Thoracic aorta (tissue), 2 donors: ENCODE measurements around the gene PPL. TPM values are rescaled to one million over a fixed set of nuclear protein-coding genes. Genes with fewer than 3 reads are reported as not detected.

Experiments
- ATAC-seq: fragments of 150-250 bp; one replicate; pipeline ENCODE4 v1.8.0; 2017; ENCODE audit warnings: low read depth; ENCODE audit not compliant: insufficient number of reproducible peaks, low FRiP score
- DNase-seq: peaks from one replicate; pipeline ENCODE4 v3.0.0-alpha.2; 2020; ENCODE audit warnings: low spot score
- H3K27ac ChIP-seq, 2 donors: fragments of 200-600 bp; sonication (generic); 1 replicate in 1 of 2; 2 replicates in 1 of 2; pipeline ENCODE4 v1.5.1; 2016; ENCODE audit warnings: mild to moderate bottlenecking in 2 of 2, moderate library complexity in 2 of 2
- H3K27me3 ChIP-seq: fragments of 200-600 bp; sonication (generic); replicated peaks from 2 replicates; pipeline ENCODE4 v1.6.0; 2016; ENCODE audit warnings: mild to moderate bottlenecking; ENCODE audit not compliant: insufficient read depth
- H3K36me3 ChIP-seq: fragments of 200-600 bp; sonication (generic); one replicate; pipeline ENCODE4 v1.5.1; 2016
- H3K4me1 ChIP-seq, 2 donors: fragments of 200-600 bp; sonication (generic); 1 replicate in 1 of 2; 2 replicates in 1 of 2; pipeline versions ENCODE4 v1.5.1 to v1.6.0; 2016; ENCODE audit warnings: low read depth in 2 of 2, mild to moderate bottlenecking in 1 of 2; ENCODE audit not compliant: control insufficient read depth in 1 of 2
- H3K4me3 ChIP-seq: fragments of 200-600 bp; sonication (generic); 2 replicates; pipeline ENCODE4 v1.5.1; 2016; ENCODE audit warnings: mild to moderate bottlenecking
- H3K9me3 ChIP-seq: fragments of 200-600 bp; sonication (generic); 2 replicates; pipeline ENCODE4 v1.5.1; 2016
- total RNA-seq, 2 donors: library from RNA; depleted of rRNA; stranded (reverse); fragments of >200 nt; gene quantifications; one replicate each; pipeline versions ENCODE4 v1.1.0 to v1.2.3, GENCODE V29; 2016
- TF ChIP-seq, protein P1 (sequence below): fragments of 200-600 bp; sonication (generic); IDR thresholded peaks from one replicate; pipeline ENCODE4 v1.5.1; 2019; ENCODE audit warnings: antibody characterized with exemption

PPL gene
- total RNA-seq, 2 donors from 2014 or later, result 22.6 to 28.8 TPM

- no peaks in the 10 kb centered on the region for H3K27me3 ChIP-seq
- ATAC-seq (no peak), DNase-seq (no peak)
- TF ChIP-seq, protein P1, sequence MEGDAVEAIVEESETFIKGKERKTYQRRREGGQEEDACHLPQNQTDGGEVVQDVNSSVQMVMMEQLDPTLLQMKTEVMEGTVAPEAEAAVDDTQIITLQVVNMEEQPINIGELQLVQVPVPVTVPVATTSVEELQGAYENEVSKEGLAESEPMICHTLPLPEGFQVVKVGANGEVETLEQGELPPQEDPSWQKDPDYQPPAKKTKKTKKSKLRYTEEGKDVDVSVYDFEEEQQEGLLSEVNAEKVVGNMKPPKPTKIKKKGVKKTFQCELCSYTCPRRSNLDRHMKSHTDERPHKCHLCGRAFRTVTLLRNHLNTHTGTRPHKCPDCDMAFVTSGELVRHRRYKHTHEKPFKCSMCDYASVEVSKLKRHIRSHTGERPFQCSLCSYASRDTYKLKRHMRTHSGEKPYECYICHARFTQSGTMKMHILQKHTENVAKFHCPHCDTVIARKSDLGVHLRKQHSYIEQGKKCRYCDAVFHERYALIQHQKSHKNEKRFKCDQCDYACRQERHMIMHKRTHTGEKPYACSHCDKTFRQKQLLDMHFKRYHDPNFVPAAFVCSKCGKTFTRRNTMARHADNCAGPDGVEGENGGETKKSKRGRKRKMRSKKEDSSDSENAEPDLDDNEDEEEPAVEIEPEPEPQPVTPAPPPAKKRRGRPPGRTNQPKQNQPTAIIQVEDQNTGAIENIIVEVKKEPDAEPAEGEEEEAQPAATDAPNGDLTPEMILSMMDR, result no peak
- no peak overlapping the region for H3K4me3 ChIP-seq
- no peaks in the 10 kb centered on the region for H3K36me3 ChIP-seq
- H3K4me1 ChIP-seq, result peaks cover 5 to 9% of the 10 kb centered on the region in 2 donors
- no peak overlapping the region for H3K27ac ChIP-seq
- no peaks in the 10 kb centered on the region for H3K9me3 ChIP-seq
These were observed 25.8 kb upstream of the PPL start for GRCh38 chr16:4962716-4963115.

GRCh38 chr16:4960579-4960978, 23.6 kb upstream of the PPL start:
- no peak overlapping the region for H3K4me3 ChIP-seq

GRCh38 chr16:4958510-4959438, 21.8 kb upstream of the PPL start:
- Histone ChIP-seq H3K9me3 (no peaks in the 10 kb centered on the region), H3K27ac (no peak overlapping the region), H3K4me3 (peak overlapping the region; percentile 71), H3K4me1 (peaks cover 8 to 25% of the 10 kb centered on the region in 2 donors), H3K36me3 (no peaks in the 10 kb centered on the region), H3K27me3 (no peaks in the 10 kb centered on the region)
- TF ChIP-seq, protein P1, result no peak
- ATAC-seq (no peak), DNase-seq (no peak)

More at GRCh38 chr16:4960579-4960978, 23.6 kb upstream of the PPL start:
- H3K27me3 ChIP-seq, result no peaks in the 10 kb centered on the region
- no peak for DNase-seq
- H3K36me3 ChIP-seq, result no peaks in the 10 kb centered on the region
- H3K27ac ChIP-seq, result no peak overlapping the region
- no peaks in the 10 kb centered on the region for H3K9me3 ChIP-seq
- H3K4me1 ChIP-seq, result peaks cover 8 to 25% of the 10 kb centered on the region in 2 donors
- no peak for ATAC-seq
- TF ChIP-seq, protein P1, result no peak

DNA sequence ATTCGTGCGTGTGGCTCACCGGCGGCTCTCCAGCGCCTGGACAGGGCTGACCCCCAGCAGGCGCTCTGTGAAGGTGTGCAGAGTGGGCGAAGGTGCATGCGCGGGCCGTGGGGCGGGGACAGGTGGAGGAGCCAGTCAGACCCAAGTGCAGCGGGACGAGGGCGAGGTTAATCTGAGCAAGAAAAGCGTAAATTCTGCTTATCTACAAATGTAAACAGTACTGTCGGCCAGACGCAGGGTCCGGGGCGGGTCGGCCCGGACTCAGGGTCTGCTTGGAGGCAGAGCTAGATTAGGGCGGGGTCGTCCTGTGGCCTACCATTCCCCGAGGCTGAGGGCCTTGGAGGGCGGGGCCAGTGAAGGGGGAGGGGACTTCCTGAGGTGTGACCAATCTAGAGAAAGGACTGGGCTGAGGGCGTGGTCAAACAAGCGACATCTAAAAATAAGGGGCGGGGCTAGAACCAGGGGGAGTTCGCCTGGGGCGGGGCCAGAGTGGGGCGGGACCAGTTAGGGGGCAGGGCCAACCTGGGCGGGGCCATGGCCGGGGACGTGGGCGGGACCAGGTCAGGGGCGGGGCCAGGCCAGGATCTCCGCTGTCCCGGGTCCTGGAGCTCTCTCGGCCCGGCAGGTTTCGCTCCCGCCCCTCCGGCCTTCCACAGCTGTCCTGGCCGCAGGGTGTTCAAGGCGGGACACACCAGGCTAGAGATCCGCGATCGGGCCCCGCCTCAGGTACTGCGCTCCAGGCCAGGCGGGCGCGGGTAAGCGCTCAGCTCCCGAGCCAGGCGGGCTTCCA, 21.0 kb upstream of the PPL start, which contains the start of gene SEC14L5:
Gene SEC14L5, plus strand, starts transcription at position 611 of the 790 bp plus-strand sequence. CDS start 994 bp downstream, outside the sequence.
- Histone ChIP-seq H3K36me3 (no peaks in the 10 kb centered on the region), H3K4me3 (peak within 1 kb of the TSS; percentile 71), H3K27me3 (no peaks in the 10 kb centered on the region), H3K27ac (peak within 1 kb of the TSS; percentile 46 to 51), H3K4me1 (peaks cover 8 to 25% of the 10 kb centered on the region in 2 donors), H3K9me3 (no peaks in the 10 kb centered on the region)
- ATAC-seq (peak; percentile 88), DNase-seq (peak; percentile 93)
- TF ChIP-seq, protein P1, result no peak

DNA sequence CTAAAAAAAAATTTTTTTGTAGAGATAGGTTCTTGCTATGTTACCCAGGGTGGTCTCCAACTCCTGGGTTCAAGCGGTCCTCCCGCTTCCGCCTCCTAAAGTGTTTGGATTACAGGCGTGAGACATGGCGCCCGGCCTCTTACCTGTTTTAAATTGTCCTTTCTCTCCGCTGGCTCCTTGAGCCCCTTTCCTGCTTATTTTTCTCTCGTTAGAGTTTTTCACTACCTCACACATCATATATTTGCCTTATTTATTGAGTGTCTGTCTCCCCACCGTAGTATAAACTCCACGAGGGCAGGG, 20.4 kb upstream of the PPL start:
- peak overlapping the region; percentile 71 for H3K4me3 ChIP-seq
- H3K9me3 ChIP-seq, result no peaks in the 10 kb centered on the region
- ATAC-seq (no peak), DNase-seq (no peak)
- no peaks in the 10 kb centered on the region for H3K36me3 ChIP-seq
- TF ChIP-seq, protein P1, result no peak
- peaks cover 8 to 25% of the 10 kb centered on the region in 2 donors for H3K4me1 ChIP-seq
- H3K27me3 ChIP-seq, result no peaks in the 10 kb centered on the region
- H3K27ac ChIP-seq, result peak overlapping the region; percentile 46 to 51
